ENCODE results near the gene PAK1.

GRCh38 chr11:77287136-77287535, 186.8 kb downstream of the PAK1 start:
- no peak for TF ChIP-seq PKNOX1 (IDR thresholded peaks at IDR 0.05)
- no peak for TF ChIP-seq L3MBTL2 (conservative IDR thresholded peaks at IDR 0.05)
- TF ChIP-seq SP1 (IDR thresholded peaks at IDR 0.05), result no peak
- no peak for TF ChIP-seq FOXK2 (IDR thresholded peaks at IDR 0.05)
- no peak for TF ChIP-seq BHLHE40 (IDR thresholded peaks at IDR 0.05; ENCODE audit: borderline replicate concordance)
- TF ChIP-seq FOXA1 (IDR thresholded peaks at IDR 0.05), result no peak

Measured in HEK293T (cell line).